Measurements from ENCODE around the gene MVB12B.

Gene MVB12B

GRCh38 chr9:126485662-126486061, 159.0 kb downstream of the MVB12B start:
- no peak overlapping the region for H3K18ac ChIP-seq (ENCODE audit: low read length)
- no peak overlapping the region for H3K27ac ChIP-seq (replicated peaks; ENCODE audit: low read length)
- no peak overlapping the region for H3K14ac ChIP-seq (ENCODE audit: low read length)
- no peak overlapping the region for H4K8ac ChIP-seq (ENCODE audit: low read depth, low read length)
- H3K9ac ChIP-seq (ENCODE audit: low read depth, low read length, poor library complexity), result no peak overlapping the region
- H3K36me3 ChIP-seq (replicated peaks in 1 of 2; ENCODE audit: control insufficient read depth in 2 of 2, insufficient read depth in 2 of 2, low read length in 2 of 2), result peaks cover 5 to 21% of the 10 kb centered on the region in 2 donors
- peaks cover 12% of the 10 kb centered on the region in 2 donors for H3K4me1 ChIP-seq (ENCODE audit: control insufficient read depth in 2 of 2, insufficient read depth in 1 of 2, low read depth in 1 of 2, low read length in 2 of 2)
- H2BK120ac ChIP-seq (ENCODE audit: low read depth, low read length), result no peak overlapping the region
- H3K79me1 ChIP-seq (ENCODE audit: low read depth, low read length), result no peaks in the 10 kb centered on the region
- H2BK5ac ChIP-seq (ENCODE audit: low read length), result peak overlapping the region; percentile 68
- no peaks in the 10 kb centered on the region for H3K9me3 ChIP-seq (replicated peaks in 1 of 2; ENCODE audit: control insufficient read depth in 2 of 2, insufficient read depth in 1 of 2, low read depth in 1 of 2, low read length in 2 of 2)
- no peak for DNase-seq (ENCODE audit: low spot score)
- no peak overlapping the region for H4K91ac ChIP-seq (ENCODE audit: low read depth, low read length, poor library complexity)
- H2BK15ac ChIP-seq (ENCODE audit: low read length), result no peak overlapping the region
- H3K27me3 ChIP-seq (ENCODE audit: control insufficient read depth in 3 of 3, insufficient read depth in 3 of 3, low read depth in 1 of 3, low read length in 3 of 3), result no peaks in the 10 kb centered on the region
- no CpG with 5 or more reads among the region's 6 CpGs for WGBS, 2 donors (ENCODE audit: extremely low coverage in 2 of 2, insufficient read length in 2 of 2, insufficient replicate concordance in 1 of 2)
- H3K4ac ChIP-seq (ENCODE audit: low read length), result no peak overlapping the region
- H2BK12ac ChIP-seq (ENCODE audit: low read length), result no peak overlapping the region
- no peak overlapping the region for H3K4me2 ChIP-seq (ENCODE audit: insufficient read depth, low read length, poor library complexity, severe bottlenecking)
- H3K23ac ChIP-seq (ENCODE audit: low read depth, low read length, poor library complexity), result no peak overlapping the region
- H2AFZ ChIP-seq (ENCODE audit: low read length), result no peak overlapping the region
- no peak overlapping the region for H3K4me3 ChIP-seq (ENCODE audit: low read length in 2 of 2)
- no peak overlapping the region for H2AK5ac ChIP-seq (ENCODE audit: low read depth, low read length)

GRCh38 chr9:126486276-126486675, 159.6 kb downstream of the MVB12B start:
- Histone ChIP-seq H3K4ac (ENCODE audit: low read length) (no peak overlapping the region), H4K8ac (ENCODE audit: low read depth, low read length) (no peak overlapping the region), H2BK120ac (ENCODE audit: low read depth, low read length) (peak overlapping the region; percentile 57), H2AK5ac (ENCODE audit: low read depth, low read length) (peak overlapping the region; percentile 83), H2BK15ac (ENCODE audit: low read length) (no peak overlapping the region), H3K27me3 (ENCODE audit: control insufficient read depth in 3 of 3, insufficient read depth in 3 of 3, low read depth in 1 of 3, low read length in 3 of 3) (no peaks in the 10 kb centered on the region), H4K91ac (ENCODE audit: low read depth, low read length, poor library complexity) (no peak overlapping the region), H3K27ac (replicated peaks; ENCODE audit: low read length) (no peak overlapping the region), H3K4me2 (ENCODE audit: insufficient read depth, low read length, poor library complexity, severe bottlenecking) (no peak overlapping the region), H3K36me3 (replicated peaks in 1 of 2; ENCODE audit: control insufficient read depth in 2 of 2, insufficient read depth in 2 of 2, low read length in 2 of 2) (peaks cover 5 to 21% of the 10 kb centered on the region in 2 donors), H3K14ac (ENCODE audit: low read length) (peak overlapping the region; percentile 31), H3K4me3 (ENCODE audit: low read length in 2 of 2) (no peak overlapping the region), H3K18ac (ENCODE audit: low read length) (peak overlapping the region; percentile 27), H2BK12ac (ENCODE audit: low read length) (no peak overlapping the region), H3K79me1 (ENCODE audit: low read depth, low read length) (no peaks in the 10 kb centered on the region), H3K9ac (ENCODE audit: low read depth, low read length, poor library complexity) (no peak overlapping the region), H3K9me3 (replicated peaks in 1 of 2; ENCODE audit: control insufficient read depth in 2 of 2, insufficient read depth in 1 of 2, low read depth in 1 of 2, low read length in 2 of 2) (no peaks in the 10 kb centered on the region), H2BK5ac (ENCODE audit: low read length) (no peak overlapping the region), H2AFZ (ENCODE audit: low read length) (no peak overlapping the region), H3K4me1 (ENCODE audit: control insufficient read depth in 2 of 2, insufficient read depth in 1 of 2, low read depth in 1 of 2, low read length in 2 of 2) (peaks cover 11 to 15% of the 10 kb centered on the region in 2 donors), H3K23ac (ENCODE audit: low read depth, low read length, poor library complexity) (no peak overlapping the region)
- WGBS, 2 donors (ENCODE audit: extremely low coverage in 2 of 2, insufficient read length in 2 of 2, insufficient replicate concordance in 1 of 2), result no CpG with 5 or more reads among the region's 11 CpGs
- DNase-seq (ENCODE audit: low spot score), result no peak

- peaks cover 5 to 18% of the 10 kb centered on the region in 2 donors for H3K36me3 ChIP-seq (replicated peaks in 1 of 2; ENCODE audit: control insufficient read depth in 2 of 2, insufficient read depth in 2 of 2, low read length in 2 of 2)
- H4K8ac ChIP-seq (ENCODE audit: low read depth, low read length), result no peak overlapping the region
- H3K23ac ChIP-seq (ENCODE audit: low read depth, low read length, poor library complexity), result no peak overlapping the region
- no peak overlapping the region for H2AK5ac ChIP-seq (ENCODE audit: low read depth, low read length)
- no peak overlapping the region for H2BK12ac ChIP-seq (ENCODE audit: low read length)
- peak overlapping the region; percentile 4 for H3K9ac ChIP-seq (ENCODE audit: low read depth, low read length, poor library complexity)
- H3K14ac ChIP-seq (ENCODE audit: low read length), result no peak overlapping the region
- no peak for DNase-seq (ENCODE audit: low spot score)
- H3K27me3 ChIP-seq (ENCODE audit: control insufficient read depth in 3 of 3, insufficient read depth in 3 of 3, low read depth in 1 of 3, low read length in 3 of 3), result no peaks in the 10 kb centered on the region
- H3K9me3 ChIP-seq (replicated peaks in 1 of 2; ENCODE audit: control insufficient read depth in 2 of 2, insufficient read depth in 1 of 2, low read depth in 1 of 2, low read length in 2 of 2), result no peaks in the 10 kb centered on the region
- H3K4ac ChIP-seq (ENCODE audit: low read length), result no peak overlapping the region
- H3K4me3 ChIP-seq (ENCODE audit: low read length in 2 of 2), result no peak overlapping the region
- H2BK120ac ChIP-seq (ENCODE audit: low read depth, low read length), result no peak overlapping the region
- H3K4me1 ChIP-seq (ENCODE audit: control insufficient read depth in 2 of 2, insufficient read depth in 1 of 2, low read depth in 1 of 2, low read length in 2 of 2), result peaks cover 0 to 3% of the 10 kb centered on the region in 2 donors
- no peak overlapping the region for H2BK5ac ChIP-seq (ENCODE audit: low read length)
- H3K27ac ChIP-seq (replicated peaks; ENCODE audit: low read length), result no peak overlapping the region
- no peak overlapping the region for H2BK15ac ChIP-seq (ENCODE audit: low read length)
- H3K79me1 ChIP-seq (ENCODE audit: low read depth, low read length), result no peaks in the 10 kb centered on the region
- no peak overlapping the region for H2AFZ ChIP-seq (ENCODE audit: low read length)
- H3K4me2 ChIP-seq (ENCODE audit: insufficient read depth, low read length, poor library complexity, severe bottlenecking), result no peak overlapping the region
- no peak overlapping the region for H4K91ac ChIP-seq (ENCODE audit: low read depth, low read length, poor library complexity)
- no peak overlapping the region for H3K18ac ChIP-seq (ENCODE audit: low read length)
- no CpG with 5 or more reads among the region's 12 CpGs for WGBS, 2 donors (ENCODE audit: extremely low coverage in 2 of 2, insufficient read length in 2 of 2, insufficient replicate concordance in 1 of 2)
Observed at GRCh38 chr9:126487856-126488255, 161.2 kb downstream of the MVB12B start.

GRCh38 chr9:126488310-126488709, 161.7 kb downstream of the MVB12B start:
- no peak overlapping the region for H2BK120ac ChIP-seq (ENCODE audit: low read depth, low read length)
- H3K27ac ChIP-seq (replicated peaks; ENCODE audit: low read length), result no peak overlapping the region
- no peaks in the 10 kb centered on the region for H3K9me3 ChIP-seq (replicated peaks in 1 of 2; ENCODE audit: control insufficient read depth in 2 of 2, insufficient read depth in 1 of 2, low read depth in 1 of 2, low read length in 2 of 2)
- DNase-seq (ENCODE audit: low spot score), result no peak
- no peak overlapping the region for H2AFZ ChIP-seq (ENCODE audit: low read length)
- no peak overlapping the region for H2BK12ac ChIP-seq (ENCODE audit: low read length)
- H2AK5ac ChIP-seq (ENCODE audit: low read depth, low read length), result peak overlapping the region; percentile 46
- H3K79me1 ChIP-seq (ENCODE audit: low read depth, low read length), result no peaks in the 10 kb centered on the region
- H2BK5ac ChIP-seq (ENCODE audit: low read length), result no peak overlapping the region
- H3K4me1 ChIP-seq (ENCODE audit: control insufficient read depth in 2 of 2, insufficient read depth in 1 of 2, low read depth in 1 of 2, low read length in 2 of 2), result peaks cover 0 to 3% of the 10 kb centered on the region in 2 donors
- WGBS, 2 donors (ENCODE audit: extremely low coverage in 2 of 2, insufficient read length in 2 of 2, insufficient replicate concordance in 1 of 2), result no CpG with 5 or more reads among the region's 8 CpGs
- H3K23ac ChIP-seq (ENCODE audit: low read depth, low read length, poor library complexity), result no peak overlapping the region
- no peak overlapping the region for H3K4ac ChIP-seq (ENCODE audit: low read length)
- no peak overlapping the region for H4K8ac ChIP-seq (ENCODE audit: low read depth, low read length)
- no peak overlapping the region for H3K4me3 ChIP-seq (ENCODE audit: low read length in 2 of 2)
- no peak overlapping the region for H2BK15ac ChIP-seq (ENCODE audit: low read length)
- no peak overlapping the region for H3K14ac ChIP-seq (ENCODE audit: low read length)
- peaks cover 5 to 13% of the 10 kb centered on the region in 2 donors for H3K36me3 ChIP-seq (replicated peaks in 1 of 2; ENCODE audit: control insufficient read depth in 2 of 2, insufficient read depth in 2 of 2, low read length in 2 of 2)
- no peak overlapping the region for H4K91ac ChIP-seq (ENCODE audit: low read depth, low read length, poor library complexity)
- no peaks in the 10 kb centered on the region for H3K27me3 ChIP-seq (ENCODE audit: control insufficient read depth in 3 of 3, insufficient read depth in 3 of 3, low read depth in 1 of 3, low read length in 3 of 3)
- H3K4me2 ChIP-seq (ENCODE audit: insufficient read depth, low read length, poor library complexity, severe bottlenecking), result no peak overlapping the region
- peak overlapping the region; percentile 38 for H3K9ac ChIP-seq (ENCODE audit: low read depth, low read length, poor library complexity)
- no peak overlapping the region for H3K18ac ChIP-seq (ENCODE audit: low read length)

Data from neuronal stem cell (in vitro differentiated cells).